GM12801 (cell line): ENCODE data around the gene ST6GAL1.

Source experiments
- TF ChIP-seq, protein P1 (sequence below): IDR thresholded peaks from one replicate; pipeline ENCODE4 v1.5.1; 2011; ENCODE audit warnings: control low read depth; ENCODE audit not compliant: insufficient read length; ENCODE audit errors: extremely low read depth

Gene ST6GAL1

DNA sequence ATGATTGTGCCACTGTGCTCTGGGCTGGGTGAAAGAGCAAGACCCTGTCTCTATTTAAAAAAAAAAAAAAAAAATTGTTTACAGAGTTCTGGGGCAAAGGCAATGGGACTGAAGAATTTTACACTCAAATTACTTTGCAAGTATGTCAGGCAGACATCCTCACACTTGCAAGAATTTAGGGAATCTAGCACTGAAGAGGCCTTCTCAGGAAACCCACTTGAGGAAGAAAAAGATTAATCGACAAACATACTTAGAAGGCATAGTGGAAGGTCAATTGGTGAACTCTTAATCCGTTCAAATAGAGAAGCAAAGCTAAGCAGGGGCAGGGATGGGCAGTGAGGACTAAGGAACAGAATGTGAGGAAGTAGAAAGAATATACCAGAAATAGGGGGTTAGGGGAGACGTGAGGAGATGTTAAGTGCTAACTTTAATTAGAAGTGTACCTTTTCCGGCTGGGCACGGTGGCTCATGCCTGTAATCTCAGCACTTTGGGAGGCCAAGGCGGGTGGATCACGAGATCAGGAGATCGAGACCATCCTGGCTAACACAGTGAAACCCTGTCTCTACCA lies 15.0 kb downstream of the ST6GAL1 start:
- TF ChIP-seq, protein P1, sequence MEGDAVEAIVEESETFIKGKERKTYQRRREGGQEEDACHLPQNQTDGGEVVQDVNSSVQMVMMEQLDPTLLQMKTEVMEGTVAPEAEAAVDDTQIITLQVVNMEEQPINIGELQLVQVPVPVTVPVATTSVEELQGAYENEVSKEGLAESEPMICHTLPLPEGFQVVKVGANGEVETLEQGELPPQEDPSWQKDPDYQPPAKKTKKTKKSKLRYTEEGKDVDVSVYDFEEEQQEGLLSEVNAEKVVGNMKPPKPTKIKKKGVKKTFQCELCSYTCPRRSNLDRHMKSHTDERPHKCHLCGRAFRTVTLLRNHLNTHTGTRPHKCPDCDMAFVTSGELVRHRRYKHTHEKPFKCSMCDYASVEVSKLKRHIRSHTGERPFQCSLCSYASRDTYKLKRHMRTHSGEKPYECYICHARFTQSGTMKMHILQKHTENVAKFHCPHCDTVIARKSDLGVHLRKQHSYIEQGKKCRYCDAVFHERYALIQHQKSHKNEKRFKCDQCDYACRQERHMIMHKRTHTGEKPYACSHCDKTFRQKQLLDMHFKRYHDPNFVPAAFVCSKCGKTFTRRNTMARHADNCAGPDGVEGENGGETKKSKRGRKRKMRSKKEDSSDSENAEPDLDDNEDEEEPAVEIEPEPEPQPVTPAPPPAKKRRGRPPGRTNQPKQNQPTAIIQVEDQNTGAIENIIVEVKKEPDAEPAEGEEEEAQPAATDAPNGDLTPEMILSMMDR, result no peak

DNA sequence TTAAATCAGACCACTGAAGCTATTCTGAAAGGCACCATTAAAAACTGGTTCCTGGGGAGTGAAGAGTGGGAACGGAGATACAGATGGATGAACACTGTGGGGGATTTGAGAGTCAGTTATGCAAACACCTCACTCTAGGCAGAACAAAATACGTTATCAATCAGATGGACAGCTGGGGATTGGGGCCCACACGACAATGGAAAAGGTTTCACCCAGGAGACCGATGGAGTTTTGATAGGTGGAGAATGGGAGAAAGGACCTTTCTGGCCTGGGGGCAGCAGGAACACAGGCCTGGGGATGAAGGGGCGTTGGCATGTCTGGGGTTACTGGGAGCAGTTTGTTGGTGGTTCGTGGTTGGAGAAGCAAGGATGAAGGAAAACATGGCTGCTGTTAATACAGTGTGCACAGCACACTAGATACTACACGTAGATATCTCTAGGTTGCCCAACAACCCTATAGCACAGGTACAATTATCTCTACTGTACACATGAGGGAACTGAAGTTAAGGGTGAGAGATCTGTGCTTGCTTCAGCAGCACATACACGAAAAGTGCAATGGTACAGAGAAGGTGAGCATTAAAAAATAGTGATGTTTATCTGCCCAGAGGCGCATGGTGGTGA lies 16.5 kb downstream of the ST6GAL1 start:
- TF ChIP-seq, protein P1, result no peak

GRCh38 chr3:186949281-186949982 lies 19.1 kb downstream of the ST6GAL1 start:
- TF ChIP-seq, protein P1, result no peak

DNA sequence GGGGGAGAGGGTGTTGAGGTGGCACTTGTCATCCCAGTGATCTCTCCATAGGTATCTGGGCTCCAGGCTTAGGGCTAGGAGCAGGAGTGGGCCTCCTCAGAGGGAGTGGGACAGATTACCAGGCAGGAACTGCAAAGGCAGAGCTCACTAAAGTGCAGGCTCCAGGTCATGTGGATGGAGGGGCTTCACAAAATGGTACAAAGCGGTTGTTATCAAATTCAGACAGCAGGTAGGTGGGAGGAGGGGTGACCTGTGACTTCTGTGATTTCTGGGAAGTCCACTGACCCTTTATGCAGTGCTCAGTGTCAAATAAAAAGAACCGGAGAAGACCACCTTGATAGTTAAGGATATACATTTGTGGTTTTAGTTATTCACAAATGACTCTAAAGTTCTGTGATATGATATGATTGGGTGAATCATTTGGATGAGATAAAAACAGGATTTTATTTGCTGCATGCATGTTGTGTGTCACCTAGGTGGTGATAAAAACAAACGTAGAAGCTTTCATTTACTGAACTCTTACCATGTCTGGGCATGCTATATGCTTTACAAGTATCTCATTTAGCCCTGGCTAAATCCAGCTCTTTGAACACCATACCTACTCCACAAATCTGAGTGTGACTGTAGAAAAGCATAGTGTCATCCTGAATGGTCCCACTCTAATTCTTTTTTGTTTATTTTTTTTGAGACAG lies 20.2 kb downstream of the ST6GAL1 start:
- TF ChIP-seq, protein P1, result no peak

GRCh38 chr3:186951640-186952552 lies 21.6 kb downstream of the ST6GAL1 start:
- TF ChIP-seq, protein P1, result no peak

GRCh38 chr3:186953011-186953487 lies 22.7 kb downstream of the ST6GAL1 start:
- TF ChIP-seq, protein P1, result no peak
